T-helper 1 cell treated with Interleukin-12 subunit alpha and Interleukin-12 subunit beta and Interleukin-4 antibody, amounts not matched to agents 30 ng/mL and 1 ng/mL, for 36 hours (primary cell): ENCODE measurements around the gene EMILIN3. TPM values are rescaled to one million over a fixed set of nuclear protein-coding genes. Genes with fewer than 3 reads are reported as not detected.
"Not testable (repeated sequence)": the region's sequence is repeated elsewhere in the genome, so short reads cannot be mapped to it uniquely, and the experiment has no call there.

Experiments used
- intact Hi-C: fragments of 100-400 bp; cut with micrococcal nuclease; formaldehyde crosslinking; loops from one replicate; pipeline ENCODE4 v1.15.1; 2024
- total RNA-seq: library from RNA; stranded (reverse); gene quantifications from 2 replicates; pipeline ENCODE4 v1.2.3, GENCODE V29; 2022

EMILIN3 gene
- total RNA-seq, 1 donor from 2014 or later, result 0.10 TPM

DNA sequence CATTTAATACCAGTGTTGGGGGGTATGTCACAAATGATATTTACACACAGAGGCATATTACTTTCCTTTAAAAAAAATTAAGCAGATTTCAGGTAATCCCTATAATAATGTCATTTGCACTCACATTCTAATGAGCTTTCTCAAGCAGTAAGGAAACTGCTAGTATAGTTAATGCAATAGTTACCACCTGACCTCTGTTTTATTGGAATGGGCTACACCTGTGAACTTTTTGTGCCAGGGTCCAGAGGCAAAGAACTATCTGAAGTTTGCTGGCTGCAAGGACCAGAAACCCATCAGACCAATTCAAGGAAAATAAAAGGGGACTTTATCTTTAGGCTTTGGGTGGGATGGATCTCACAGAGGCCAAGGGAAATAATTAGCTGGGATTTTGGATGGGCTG lies 46.2 kb downstream of the EMILIN3 start:
- intact Hi-C loops, result no loop called here

- intact Hi-C loops, result loop anchor here (5.0 kb wide), 2 partner anchors 271 to 326 kb away; no protein-coding TSS in a partner anchor
These were observed 48.4 kb downstream of the EMILIN3 start for GRCh38 chr20:41318271-41318649.

DNA sequence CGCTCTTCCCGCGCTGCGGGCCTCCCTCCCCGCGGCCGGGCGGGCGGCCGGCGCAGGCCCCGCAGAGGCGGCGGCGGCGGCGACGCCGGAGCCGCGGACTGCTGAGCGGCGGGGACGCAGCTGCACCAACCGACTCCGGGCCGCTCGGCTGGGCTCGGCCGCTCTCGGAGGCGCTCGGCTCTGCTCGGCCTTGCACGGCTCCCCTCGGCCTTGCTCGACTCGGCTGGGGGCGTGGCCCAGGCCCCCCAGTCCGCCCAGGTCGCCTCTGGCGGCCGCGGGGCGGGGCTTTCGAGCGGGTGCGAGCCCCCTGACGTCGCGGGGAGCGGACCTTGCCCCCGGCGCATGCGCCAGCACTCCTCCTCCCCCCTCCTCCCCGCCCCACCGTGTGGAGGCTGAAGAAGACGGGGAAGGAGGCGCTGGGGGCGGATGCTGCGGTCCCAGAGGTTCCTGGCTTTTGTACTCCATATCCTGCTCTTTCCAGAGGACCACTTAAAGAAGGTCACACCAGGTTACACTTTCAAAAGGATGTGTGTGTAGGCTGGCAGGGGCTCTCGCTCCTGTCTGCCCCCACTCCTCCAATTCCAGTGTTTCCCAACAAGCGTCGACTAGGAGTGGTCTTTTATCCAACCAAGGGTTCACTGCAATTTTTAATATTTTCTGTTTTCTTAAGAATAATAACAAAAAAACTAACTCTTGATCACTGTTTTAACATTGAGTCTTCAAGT lies 48.9 kb downstream of the EMILIN3 start, which contains the start of gene ZHX3:
Gene ZHX3 (minus strand): TSS at position 186 of the 725 bp plus-strand sequence. CDS start 112,815 bp downstream, outside the sequence.
- intact Hi-C loops, result loop anchor here (1.0 to 5.0 kb wide), 11 partner anchors 12 to 375 kb away; partner anchors contain the start of genes CHD6, LPIN3, PLCG1 and TOP1

DNA sequence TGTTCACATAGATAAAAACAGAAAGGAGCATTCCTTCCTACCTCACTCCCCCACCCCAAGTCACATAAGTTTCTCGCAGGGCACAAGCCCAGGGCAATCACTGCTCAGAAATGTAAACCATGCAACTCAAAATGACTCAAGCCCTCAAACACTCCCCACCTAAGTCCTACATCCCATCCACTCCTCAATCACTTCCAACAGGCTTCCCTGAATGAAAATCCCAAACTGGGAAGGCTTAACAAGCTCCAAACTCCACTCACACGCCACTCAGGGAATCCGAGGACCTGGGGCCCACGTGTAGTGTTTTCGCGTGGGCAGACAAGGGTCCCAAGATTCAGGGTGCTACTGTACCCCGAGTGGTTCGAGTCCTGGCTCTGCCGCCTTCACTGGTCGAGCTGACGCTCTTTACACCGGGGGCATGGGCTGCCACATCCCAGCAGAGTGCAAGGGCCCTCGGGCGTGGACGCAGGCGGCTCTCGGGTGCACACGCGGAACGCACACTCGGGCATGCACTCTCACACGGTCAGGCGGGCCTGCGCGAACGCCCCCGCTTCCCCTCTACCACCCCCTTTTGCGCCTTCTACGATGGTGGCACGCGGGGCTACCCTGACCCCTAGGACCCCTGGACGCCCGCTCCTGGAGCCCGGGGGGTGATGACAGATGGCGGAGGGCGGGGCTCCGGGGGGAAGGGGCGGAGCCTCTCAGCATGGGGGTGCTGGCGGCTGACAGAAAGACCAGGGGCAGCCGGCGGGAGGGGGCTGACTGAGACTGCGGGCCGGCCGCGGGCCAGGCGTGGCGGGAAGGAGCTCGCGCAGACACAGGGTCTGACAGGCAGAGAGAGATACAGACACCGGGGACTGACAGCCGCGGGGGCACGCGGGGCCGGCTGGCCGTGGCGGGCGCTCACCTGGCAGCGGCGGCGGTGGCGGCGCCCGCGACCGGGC lies 49.7 kb downstream of the EMILIN3 start:
- intact Hi-C loops, result loop anchor here (1.0 to 5.0 kb wide), 11 partner anchors 12 to 376 kb away; partner anchors contain the start of genes CHD6, LPIN3, PLCG1 and TOP1

- intact Hi-C loops, result loop anchor here (2.0 to 5.0 kb wide), 3 partner anchors 269 to 377 kb away; no protein-coding TSS in a partner anchor
These were observed 50.6 kb downstream of the EMILIN3 start for GRCh38 chr20:41316051-41316450.

DNA sequence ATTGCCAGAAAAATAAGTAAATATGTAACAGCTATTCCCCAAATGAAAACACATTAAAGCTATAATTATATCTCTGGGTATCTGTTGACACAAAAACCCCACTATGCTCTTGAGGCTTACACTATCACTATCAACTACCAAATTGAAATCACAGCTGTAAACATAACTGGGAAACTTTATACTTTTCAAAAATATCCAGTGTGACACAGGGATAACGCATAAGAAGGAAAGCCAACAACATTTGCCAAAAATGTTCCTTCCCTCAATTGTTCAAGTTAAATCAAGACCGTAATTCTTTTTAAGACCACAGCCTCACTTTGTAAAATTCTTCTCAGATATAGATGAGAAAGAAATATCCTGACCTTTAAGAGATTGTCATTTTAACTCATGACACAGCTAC lies 52.2 kb downstream of the EMILIN3 start:
- intact Hi-C loops, result no loop called here

DNA sequence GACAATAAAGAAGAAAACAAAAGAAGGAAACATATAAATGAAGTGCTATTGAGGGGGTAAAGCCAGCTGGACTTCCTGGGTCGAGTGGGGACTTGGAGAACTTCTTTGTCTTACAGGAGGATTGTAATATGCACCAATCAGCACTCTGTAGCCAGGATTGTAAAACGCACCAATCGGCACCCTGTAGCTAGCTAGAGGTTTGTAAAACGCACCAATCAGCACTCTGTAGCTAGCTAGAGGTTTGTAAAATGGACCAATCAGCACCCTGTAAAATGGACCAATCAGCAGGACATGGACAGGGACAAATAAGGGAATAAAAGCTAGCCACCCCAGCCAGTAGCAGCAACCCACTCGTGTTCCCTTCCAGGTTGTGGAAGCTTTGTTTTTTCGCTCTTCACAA lies 54.6 kb downstream of the EMILIN3 start:
- intact Hi-C loops, result not testable (repeated sequence)

Other genes with a start within 250 kb of the EMILIN3 start
- 448 and 460 TPM in 2 replicates for gene PLCG1, start 229.3 kb downstream of the EMILIN3 start, total RNA-seq
- 7.5 and 10.0 TPM in 2 replicates for gene ZHX3, start 49.1 kb downstream of the EMILIN3 start, total RNA-seq
- gene LPIN3, start 26.0 kb downstream of the EMILIN3 start, total RNA-seq, result 2.0 and 2.8 TPM in 2 replicates